GM18519 (cell line): ENCODE data around the gene HIVEP1.
"Not testable (repeated sequence)": the region's sequence is repeated elsewhere in the genome, so short reads cannot be mapped to it uniquely, and the experiment has no call there.

Experiments
- ATAC-seq: cut with Tn5 transposase; IDR thresholded peaks from one replicate; pipeline ENCODE4 v1.9.1; 2021; ENCODE audit warnings: mild to moderate bottlenecking, moderate library complexity; ENCODE audit not compliant: unreplicated experiment, low FRiP score

Gene HIVEP1

GRCh38 chr6:12081771-12082170, 69.7 kb downstream of the HIVEP1 start:
- ATAC-seq: no peak

- no peak for ATAC-seq
These were observed 70.3 kb downstream of the HIVEP1 start for GRCh38 chr6:12082368-12082767.

GRCh38 chr6:12083302-12083701, 71.2 kb downstream of the HIVEP1 start:
- ATAC-seq: no peak

GRCh38 chr6:12083763-12084162, 71.7 kb downstream of the HIVEP1 start:
- ATAC-seq: no peak

- ATAC-seq: no peak
These were observed 72.6 kb downstream of the HIVEP1 start for GRCh38 chr6:12084681-12085080.

GRCh38 chr6:12088531-12088930, 76.4 kb downstream of the HIVEP1 start:
- no peak for ATAC-seq

GRCh38 chr6:12090714-12091113, 78.6 kb downstream of the HIVEP1 start:
- ATAC-seq: no peak

- no peak for ATAC-seq
These were observed 80.7 kb downstream of the HIVEP1 start for GRCh38 chr6:12092762-12093161.

GRCh38 chr6:12094689-12095088, 82.6 kb downstream of the HIVEP1 start:
- ATAC-seq: no peak

- ATAC-seq: no peak
These were observed 84.2 kb downstream of the HIVEP1 start for GRCh38 chr6:12096342-12096741.

- ATAC-seq: no peak
These were observed 85.7 kb downstream of the HIVEP1 start for GRCh38 chr6:12097791-12098190.

- ATAC-seq: no peak
These were observed 87.7 kb downstream of the HIVEP1 start for GRCh38 chr6:12099623-12100338.

GRCh38 chr6:12101048-12101447, 88.9 kb downstream of the HIVEP1 start:
- no peak for ATAC-seq

- ATAC-seq: no peak
These were observed 89.7 kb downstream of the HIVEP1 start for GRCh38 chr6:12101653-12102312.

- no peak for ATAC-seq
These were observed 90.2 kb downstream of the HIVEP1 start for GRCh38 chr6:12102350-12102749.

- ATAC-seq: no peak
These were observed 91.0 kb downstream of the HIVEP1 start for GRCh38 chr6:12103158-12103557.

- no peak for ATAC-seq
These were observed 93.2 kb downstream of the HIVEP1 start for GRCh38 chr6:12105271-12105670.

GRCh38 chr6:12108376-12108775, 96.3 kb downstream of the HIVEP1 start:
- ATAC-seq: not testable (repeated sequence)

GRCh38 chr6:12110523-12111362, 98.6 kb downstream of the HIVEP1 start:
- no peak for ATAC-seq

GRCh38 chr6:12111363-12111670, 99.2 kb downstream of the HIVEP1 start:
- ATAC-seq: no peak

GRCh38 chr6:12112540-12113189, 100.6 kb downstream of the HIVEP1 start:
- ATAC-seq: no peak
